HG03064 (cell line): ENCODE measurements around the gene PLXDC1.

Source experiments
- ATAC-seq: cut with Tn5 transposase; IDR thresholded peaks from one replicate; pipeline ENCODE4 v1.9.1; 2021; ENCODE audit warnings: low read depth; ENCODE audit not compliant: unreplicated experiment

Gene PLXDC1

GRCh38 chr17:39099663-39100286, 51.7 kb downstream of the PLXDC1 start:
- no peak for ATAC-seq

GRCh38 chr17:39098588-39098987, 52.8 kb downstream of the PLXDC1 start:
- ATAC-seq: no peak

GRCh38 chr17:39097537-39097936, 53.9 kb downstream of the PLXDC1 start:
- ATAC-seq: no peak

GRCh38 chr17:39097150-39097519, 54.3 kb downstream of the PLXDC1 start:
- no peak for ATAC-seq

- no peak for ATAC-seq
Observed at GRCh38 chr17:39096508-39097149, 54.8 kb downstream of the PLXDC1 start.

- ATAC-seq: no peak
Observed at GRCh38 chr17:39095309-39095686, 56.1 kb downstream of the PLXDC1 start.

GRCh38 chr17:39094607-39095308, 56.7 kb downstream of the PLXDC1 start:
- ATAC-seq: no peak

- ATAC-seq: no peak
Observed at GRCh38 chr17:39092692-39093230, 58.7 kb downstream of the PLXDC1 start.

- no peak for ATAC-seq
Observed at GRCh38 chr17:39090908-39091665, 60.4 kb downstream of the PLXDC1 start.

GRCh38 chr17:39090400-39090799, 61.0 kb downstream of the PLXDC1 start:
- ATAC-seq: no peak

GRCh38 chr17:39084558-39084957, 66.9 kb downstream of the PLXDC1 start:
- no peak for ATAC-seq

- ATAC-seq: no peak
Observed at GRCh38 chr17:39083270-39083669, 68.2 kb downstream of the PLXDC1 start.

GRCh38 chr17:39082482-39082881, 69.0 kb downstream of the PLXDC1 start:
- no peak for ATAC-seq

- no peak for ATAC-seq
Observed at GRCh38 chr17:39081851-39082250, 69.6 kb downstream of the PLXDC1 start.

GRCh38 chr17:39080421-39081078, 70.9 kb downstream of the PLXDC1 start:
- ATAC-seq: no peak

- no peak for ATAC-seq
Observed at GRCh38 chr17:39079836-39080235, 71.6 kb downstream of the PLXDC1 start.

GRCh38 chr17:39077866-39078265, 73.6 kb downstream of the PLXDC1 start:
- no peak for ATAC-seq

- ATAC-seq: no peak
Observed at GRCh38 chr17:39077252-39077651, 74.2 kb downstream of the PLXDC1 start.

- ATAC-seq: no peak
Observed at GRCh38 chr17:39074676-39075075, 76.8 kb downstream of the PLXDC1 start.

- ATAC-seq: no peak
Observed at GRCh38 chr17:39073916-39074315, 77.5 kb downstream of the PLXDC1 start.
